ENCODE measurements around the gene FCN2.

Gene FCN2

DNA sequence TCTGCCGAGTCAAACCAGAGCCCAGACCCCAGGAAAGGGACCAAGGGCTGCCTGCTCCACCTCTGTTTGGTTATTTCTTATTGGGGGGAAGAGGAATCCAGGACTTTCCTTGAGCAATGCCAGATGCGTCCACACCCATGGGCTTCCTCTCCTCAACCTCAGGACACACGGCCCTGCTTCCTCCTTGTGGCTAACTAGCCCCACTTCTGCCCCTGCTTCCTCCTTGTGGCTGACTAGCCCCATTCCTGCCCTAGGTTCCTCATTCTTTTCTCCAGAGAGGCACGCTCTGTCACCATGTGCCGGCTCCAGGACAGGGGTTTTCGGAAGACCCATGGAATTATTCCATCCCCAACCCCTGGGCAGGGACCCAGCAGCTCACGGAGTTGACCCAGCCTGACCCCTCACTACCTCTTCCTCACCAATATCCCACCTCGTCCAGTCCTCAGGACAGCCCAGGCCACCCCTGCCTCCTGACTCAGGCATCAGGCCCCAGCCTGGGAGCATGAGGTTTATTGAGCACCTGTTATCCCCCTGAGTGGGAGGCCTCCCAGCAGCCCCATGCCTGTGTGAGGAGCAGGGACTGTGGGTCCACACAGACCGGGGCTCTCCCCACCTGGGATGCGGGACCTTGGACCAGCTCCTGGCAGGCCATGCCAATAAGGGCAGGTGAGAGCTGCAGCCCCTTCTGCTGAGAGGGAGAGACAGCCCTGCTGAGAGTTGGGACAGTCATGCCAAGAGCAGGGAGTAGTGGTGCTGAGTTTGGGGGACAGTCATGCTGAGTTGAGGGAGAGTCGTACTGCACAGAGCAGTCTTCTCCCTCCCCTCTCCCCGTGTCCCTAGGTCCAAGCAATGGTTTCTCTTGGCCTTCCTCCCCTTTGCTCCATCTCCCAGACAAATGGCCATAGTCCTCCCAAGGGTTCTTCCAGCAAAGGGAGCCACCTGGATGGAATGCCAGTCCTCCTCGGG lies 48.9 kb downstream of the FCN2 start:
- in situ Hi-C loops (cut with MboI; ENCODE audit: low sequenced_read_pairs): no loop called here

GRCh38 chr9:134930398-134930797 lies 49.8 kb downstream of the FCN2 start:
- in situ Hi-C loops (cut with MboI; ENCODE audit: low sequenced_read_pairs): no loop called here

GRCh38 chr9:134932171-134932570 lies 51.6 kb downstream of the FCN2 start:
- in situ Hi-C loops (cut with MboI; ENCODE audit: low sequenced_read_pairs): no loop called here

DNA sequence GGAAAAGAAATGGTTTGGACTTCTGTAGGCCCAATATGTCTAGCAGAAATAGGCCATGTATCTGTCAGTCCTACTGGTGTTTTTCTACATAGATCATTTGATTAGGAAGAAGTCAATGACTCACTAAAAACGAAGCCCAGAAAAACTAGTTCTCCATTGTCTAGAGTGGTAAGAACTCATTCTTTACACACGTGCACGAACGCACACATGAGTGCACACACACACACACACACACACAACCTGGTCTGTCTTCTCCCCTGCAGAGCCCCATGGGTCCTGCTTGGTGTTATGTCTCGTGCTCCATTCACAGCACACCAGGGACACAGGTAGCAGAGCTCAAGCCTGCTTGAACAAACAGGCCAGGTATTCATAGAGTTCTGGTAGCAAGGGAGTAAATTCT lies 52.0 kb downstream of the FCN2 start:
- in situ Hi-C loops (cut with MboI; ENCODE audit: low sequenced_read_pairs): no loop called here

DNA sequence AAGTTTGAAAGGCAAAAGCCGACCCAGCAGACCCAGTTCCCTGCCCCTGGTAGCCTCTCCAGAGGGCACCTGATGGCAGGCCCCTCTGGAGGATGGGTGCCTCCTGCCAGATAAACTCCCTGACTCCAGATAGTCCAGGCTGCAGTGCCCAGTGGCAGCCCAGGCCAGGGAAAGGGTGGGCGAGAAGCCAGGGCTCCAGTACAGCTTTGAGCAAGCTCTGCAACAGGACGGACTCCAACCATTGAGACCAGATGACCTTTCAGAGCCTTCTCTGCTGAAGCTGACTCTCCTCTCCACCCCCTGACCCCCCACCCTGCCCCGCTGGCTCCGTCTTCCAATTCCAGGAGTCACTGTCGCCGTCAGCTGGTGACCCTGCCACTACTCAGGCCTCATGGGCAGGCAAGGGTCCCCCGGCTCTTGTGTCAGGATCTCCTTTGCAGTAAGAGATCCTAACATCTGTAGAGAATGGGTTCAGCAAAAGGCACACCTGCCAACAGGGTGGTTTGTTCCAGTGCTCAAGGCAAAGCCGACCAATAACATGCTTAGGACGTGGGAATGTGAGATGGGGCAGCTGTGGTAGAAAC lies 52.6 kb downstream of the FCN2 start:
- in situ Hi-C loops (cut with MboI; ENCODE audit: low sequenced_read_pairs): no loop called here

DNA sequence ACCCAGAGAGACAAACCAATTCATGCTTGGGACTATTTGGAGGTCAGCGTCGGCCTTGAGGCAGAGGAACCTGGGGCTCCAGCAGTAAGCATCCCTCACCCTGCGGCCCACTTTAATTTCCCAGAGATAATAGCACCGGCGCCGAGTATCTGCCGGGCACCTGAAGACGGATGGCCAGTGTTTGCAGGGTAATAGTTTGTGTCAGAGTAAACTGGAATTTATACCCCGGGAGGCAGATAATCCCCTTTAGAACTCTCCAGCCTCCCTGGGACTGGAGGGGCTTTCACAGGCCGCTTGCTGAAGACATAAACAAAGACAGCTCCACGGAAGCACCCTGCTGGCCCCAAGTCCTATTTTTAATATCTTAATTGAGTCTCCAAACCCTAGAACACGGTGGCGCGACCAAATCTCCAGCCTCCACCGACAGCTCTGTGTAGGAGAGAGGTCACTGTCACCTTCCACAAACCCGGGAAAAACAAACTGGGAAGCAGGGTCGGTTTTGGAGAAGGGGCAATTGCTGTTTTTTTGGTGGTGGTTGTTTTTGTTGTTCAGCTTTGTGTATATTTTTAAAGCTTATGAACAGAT lies 54.5 kb downstream of the FCN2 start:
- in situ Hi-C loops (cut with MboI; ENCODE audit: low sequenced_read_pairs): no loop called here

GRCh38 chr9:134935701-134936345 lies 55.2 kb downstream of the FCN2 start:
- in situ Hi-C loops (cut with MboI; ENCODE audit: low sequenced_read_pairs): no loop called here

GRCh38 chr9:134936346-134937163 lies 55.9 kb downstream of the FCN2 start:
- in situ Hi-C loops (cut with MboI; ENCODE audit: low sequenced_read_pairs): no loop called here
